Uterus (tissue), 4 donors: ENCODE results near the gene CPLANE2. TPM values are rescaled to one million over a fixed set of nuclear protein-coding genes. Genes with fewer than 3 reads are reported as not detected.

Source experiments
- DNase-seq, 2 donors: peaks; one replicate each; pipeline ENCODE4 v3.0.0-alpha.2; 2019 to 2020
- H3K27ac ChIP-seq, 2 donors: fragments of 200-600 bp; sonication (generic); 1 replicate in 1 of 2; 2 replicates in 1 of 2; pipeline ENCODE4 v1.5.1; 2016 to 2018
- H3K27me3 ChIP-seq, 2 donors: fragments of 200-600 bp; sonication (generic); one replicate each; pipeline ENCODE4 v1.5.1; 2018 to 2019; ENCODE audit warnings: control low read depth in 1 of 2
- H3K36me3 ChIP-seq, 2 donors: fragments of 200-600 bp; sonication (generic); one replicate each; pipeline ENCODE4 v1.5.1; 2019; ENCODE audit warnings: control low read depth in 1 of 2
- H3K4me1 ChIP-seq, 2 donors: fragments of 200-600 bp; sonication (generic); one replicate each; pipeline ENCODE4 v1.5.1; 2018 to 2019; ENCODE audit warnings: control low read depth in 1 of 2
- H3K4me3 ChIP-seq, 2 donors: fragments of 200-600 bp; sonication (generic); 1 replicate in 1 of 2; 2 replicates in 1 of 2; pipeline ENCODE4 v1.5.1; 2018 to 2019; ENCODE audit warnings: mild to moderate bottlenecking in 1 of 2
- H3K9me3 ChIP-seq, 2 donors: fragments of 200-600 bp; sonication (generic); one replicate each; pipeline ENCODE4 v1.5.1; 2019; ENCODE audit warnings: control low read depth in 1 of 2
- POLR2A ChIP-seq, 2 donors: fragments of 450-650 bp; IDR thresholded peaks; one replicate each; pipeline ENCODE4 v1.6.1; 2016; ENCODE audit warnings: antibody characterized with exemption in 2 of 2, mild to moderate bottlenecking in 1 of 2, moderate library complexity in 1 of 2
- intact Hi-C: fragments of 100-400 bp; cut with DNase I; formaldehyde crosslinking; loops from one replicate; pipeline ENCODE4 v1.15.1; 2023; ENCODE audit warnings: low total_unique reads
- total RNA-seq, 4 donors: library from RNA; depleted of rRNA in 3 of 4; stranded (reverse); fragments of >200 nt in 3 of 4; gene quantifications; one replicate each; pipeline versions ENCODE4 v1.1.0 to v1.2.4, GENCODE V29; 2014 to 2023
- TF ChIP-seq, protein P1 (sequence below), 4 experiments: fragments of 200-600 bp in 2 of 4; fragments of 450-650 bp in 2 of 4; sonication (generic) in 2 of 4; IDR thresholded peaks; one replicate each; pipeline ENCODE4 v1.5.1; 2016 to 2019; ENCODE audit warnings: antibody characterized with exemption in 4 of 4, mild to moderate bottlenecking in 2 of 4, moderate library complexity in 1 of 4
- donor health status: DM: yes; HTN: yes; CAD: no.

Gene CPLANE2
- total RNA-seq, 4 donors from 2014 or later, result 5.1 to 7.4 (median 5.5) TPM

DNA sequence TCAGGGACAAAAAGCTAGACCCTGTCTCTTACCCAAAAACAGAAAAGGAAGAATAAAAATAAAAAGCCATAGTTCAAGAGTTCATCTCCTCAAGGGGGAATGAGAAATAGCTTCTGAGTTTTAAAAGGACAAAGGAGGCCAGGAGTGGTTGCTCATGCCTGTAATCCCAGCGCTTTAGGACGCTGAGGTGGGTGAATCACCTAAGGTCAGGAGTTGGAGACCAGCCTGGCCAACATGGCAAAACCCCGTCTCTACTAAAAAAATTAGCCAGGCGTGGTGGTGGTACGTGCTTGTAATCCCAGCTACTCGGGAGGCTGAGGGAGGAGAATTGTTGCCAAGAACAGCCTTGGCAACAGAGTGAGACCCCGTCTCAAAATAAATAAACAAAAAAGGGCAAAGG, 38.6 kb upstream of the CPLANE2 start:
- H3K27me3 ChIP-seq, result no peaks in the 10 kb centered on the region
- H3K36me3 ChIP-seq, result no peaks in the 10 kb centered on the region
- no peak overlapping the region for H3K4me3 ChIP-seq
- H3K4me1 ChIP-seq, result no peaks in the 10 kb centered on the region
- TF ChIP-seq, protein P1, sequence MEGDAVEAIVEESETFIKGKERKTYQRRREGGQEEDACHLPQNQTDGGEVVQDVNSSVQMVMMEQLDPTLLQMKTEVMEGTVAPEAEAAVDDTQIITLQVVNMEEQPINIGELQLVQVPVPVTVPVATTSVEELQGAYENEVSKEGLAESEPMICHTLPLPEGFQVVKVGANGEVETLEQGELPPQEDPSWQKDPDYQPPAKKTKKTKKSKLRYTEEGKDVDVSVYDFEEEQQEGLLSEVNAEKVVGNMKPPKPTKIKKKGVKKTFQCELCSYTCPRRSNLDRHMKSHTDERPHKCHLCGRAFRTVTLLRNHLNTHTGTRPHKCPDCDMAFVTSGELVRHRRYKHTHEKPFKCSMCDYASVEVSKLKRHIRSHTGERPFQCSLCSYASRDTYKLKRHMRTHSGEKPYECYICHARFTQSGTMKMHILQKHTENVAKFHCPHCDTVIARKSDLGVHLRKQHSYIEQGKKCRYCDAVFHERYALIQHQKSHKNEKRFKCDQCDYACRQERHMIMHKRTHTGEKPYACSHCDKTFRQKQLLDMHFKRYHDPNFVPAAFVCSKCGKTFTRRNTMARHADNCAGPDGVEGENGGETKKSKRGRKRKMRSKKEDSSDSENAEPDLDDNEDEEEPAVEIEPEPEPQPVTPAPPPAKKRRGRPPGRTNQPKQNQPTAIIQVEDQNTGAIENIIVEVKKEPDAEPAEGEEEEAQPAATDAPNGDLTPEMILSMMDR (IDR thresholded peaks at IDR 0.05), result no peak
- TF ChIP-seq POLR2A (IDR thresholded peaks at IDR 0.05), result no peak
- no peak overlapping the region for H3K27ac ChIP-seq
- DNase-seq, result no peak
- H3K9me3 ChIP-seq, result no peaks in the 10 kb centered on the region
- intact Hi-C loops, result no loop called here

DNA sequence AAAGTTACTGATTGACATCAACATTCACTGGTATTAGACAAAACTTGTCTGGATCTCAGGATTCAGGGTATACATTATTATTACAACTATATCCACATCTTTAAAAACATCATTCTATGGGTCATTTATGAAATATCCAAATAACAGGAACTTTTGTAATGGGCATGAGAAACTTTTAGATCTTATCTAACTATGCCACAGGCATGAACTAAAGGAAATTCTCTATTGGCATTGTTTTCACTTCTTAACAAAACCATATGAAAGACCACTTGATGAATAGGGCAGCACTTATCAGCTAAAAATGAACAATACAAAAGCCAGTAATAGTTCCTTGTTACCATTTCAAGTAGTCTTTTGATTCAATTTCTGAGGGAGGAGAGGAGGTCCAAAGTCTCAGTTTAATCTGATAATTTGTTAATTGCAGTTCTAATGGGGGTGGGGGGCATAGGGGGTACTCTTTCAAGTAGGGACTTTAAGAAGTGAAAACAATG, 30.8 kb upstream of the CPLANE2 start:
- TF ChIP-seq POLR2A (IDR thresholded peaks at IDR 0.05), result no peak
- TF ChIP-seq, protein P1 (IDR thresholded peaks at IDR 0.05), result no peak

DNA sequence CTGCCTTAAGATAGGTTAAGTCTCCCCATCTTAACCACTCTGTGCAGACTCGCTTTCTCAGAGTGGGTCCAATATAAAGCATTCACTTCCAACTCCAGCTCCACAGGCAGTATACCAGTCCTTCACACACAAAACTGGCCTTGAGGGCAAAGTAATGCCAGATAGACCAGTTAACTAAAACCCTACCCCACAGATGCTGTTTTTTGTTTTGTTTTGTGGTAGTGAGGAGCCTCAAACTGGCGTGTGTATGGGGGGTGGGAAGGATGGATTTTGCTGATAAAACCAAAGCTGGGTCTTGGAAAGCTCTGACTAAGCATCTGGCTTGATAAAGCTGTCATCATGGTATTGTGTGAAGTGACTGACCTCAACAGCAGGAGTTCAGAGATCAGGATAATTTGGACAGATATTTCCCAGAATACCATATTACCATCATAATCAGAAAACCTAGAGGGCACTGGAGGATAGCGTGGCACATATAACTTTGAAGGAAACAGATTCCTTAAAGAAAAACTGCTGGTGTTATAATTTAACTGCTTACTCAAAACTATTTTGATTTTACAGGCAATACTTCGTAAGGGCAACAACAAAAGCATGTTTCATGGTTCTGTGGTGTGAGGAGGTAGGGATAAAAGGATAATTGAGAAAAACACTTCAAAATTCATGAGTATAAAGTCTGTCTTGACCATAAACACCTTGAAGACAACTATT, 29.6 kb upstream of the CPLANE2 start:
- no peak overlapping the region for H3K27ac ChIP-seq

More for the DNA sequence above, 30.8 kb upstream of the CPLANE2 start:
- H3K4me1 ChIP-seq, result no peaks in the 10 kb centered on the region
- intact Hi-C loops, result no loop called here
- DNase-seq, result no peak
- no peaks in the 10 kb centered on the region for H3K36me3 ChIP-seq
- H3K27ac ChIP-seq, result peak overlapping the region in 1 of 2 donors; percentile 17
- H3K4me3 ChIP-seq, result no peak overlapping the region
- no peaks in the 10 kb centered on the region for H3K27me3 ChIP-seq
- H3K9me3 ChIP-seq, result no peaks in the 10 kb centered on the region

DNA sequence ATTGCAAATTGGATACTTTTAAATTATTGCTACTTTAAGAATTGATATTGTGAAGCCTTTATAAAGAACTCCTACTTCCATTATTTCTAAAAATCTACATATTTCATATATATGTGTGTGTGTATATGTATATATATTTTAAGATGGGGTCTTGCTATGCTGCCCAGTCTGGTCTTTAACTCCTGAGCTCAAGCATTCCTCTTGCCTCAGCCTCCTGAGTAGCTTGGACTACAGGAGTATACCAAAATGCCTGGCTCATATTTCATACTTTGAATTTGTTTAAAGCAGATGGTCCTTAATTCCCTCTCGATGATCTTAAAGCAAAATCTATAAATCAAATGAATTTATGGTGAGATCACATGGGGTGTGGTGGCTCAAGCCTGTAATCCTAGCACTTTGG, 25.1 kb upstream of the CPLANE2 start:
- Histone ChIP-seq H3K27me3 (no peaks in the 10 kb centered on the region), H3K4me1 (peaks cover 0 to 6% of the 10 kb centered on the region in 2 donors)

More for the DNA sequence above, 29.6 kb upstream of the CPLANE2 start:
- DNase-seq, result no peak
- no peaks in the 10 kb centered on the region for H3K36me3 ChIP-seq
- no peak overlapping the region for H3K4me3 ChIP-seq
- no peaks in the 10 kb centered on the region for H3K27me3 ChIP-seq
- no peak for TF ChIP-seq POLR2A (IDR thresholded peaks at IDR 0.05)
- TF ChIP-seq, protein P1 (IDR thresholded peaks at IDR 0.05), result no peak
- intact Hi-C loops, result no loop called here
- no peaks in the 10 kb centered on the region for H3K4me1 ChIP-seq
- no peaks in the 10 kb centered on the region for H3K9me3 ChIP-seq

DNA sequence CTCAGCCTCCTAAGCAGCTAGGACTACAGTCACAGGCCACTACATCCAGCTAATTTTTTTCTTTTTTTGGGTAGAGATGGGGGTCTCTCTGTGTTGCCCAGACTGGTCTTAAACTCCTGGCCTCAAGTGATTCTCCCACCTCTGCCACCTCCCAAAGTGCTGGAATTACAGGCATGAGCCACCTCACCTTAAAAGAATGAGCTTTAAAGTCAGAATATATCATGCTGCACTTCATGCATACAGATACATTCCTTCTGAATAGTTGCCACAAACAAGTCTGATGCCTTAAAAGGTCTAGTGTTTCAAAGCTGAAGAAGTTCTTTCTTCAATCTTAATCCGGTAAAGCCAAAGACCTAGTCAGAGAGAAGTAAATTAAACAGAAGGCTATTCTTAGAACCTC, 23.8 kb upstream of the CPLANE2 start:
- DNase-seq, result no peak
- Histone ChIP-seq H3K9me3 (no peaks in the 10 kb centered on the region), H3K27me3 (no peaks in the 10 kb centered on the region), H3K27ac (peak overlapping the region in 1 of 2 donors; percentile 3), H3K36me3 (no peaks in the 10 kb centered on the region), H3K4me1 (peaks cover 0 to 6% of the 10 kb centered on the region in 2 donors), H3K4me3 (no peak overlapping the region)
- TF ChIP-seq POLR2A (IDR thresholded peaks at IDR 0.05), result no peak
- TF ChIP-seq, protein P1 (IDR thresholded peaks at IDR 0.05), result no peak
- intact Hi-C loops, result no loop called here

More for the DNA sequence above, 25.1 kb upstream of the CPLANE2 start:
- TF ChIP-seq, protein P1 (IDR thresholded peaks at IDR 0.05), result no peak
- no peak for TF ChIP-seq POLR2A (IDR thresholded peaks at IDR 0.05)
- Histone ChIP-seq H3K36me3 (no peaks in the 10 kb centered on the region), H3K27ac (no peak overlapping the region), H3K9me3 (no peaks in the 10 kb centered on the region), H3K4me3 (no peak overlapping the region)
- no peak for DNase-seq
- intact Hi-C loops, result no loop called here
